ENCODE data around the gene GRIA3.
"Not testable (repeated sequence)": the region's sequence is repeated elsewhere in the genome, so short reads cannot be mapped to it uniquely, and the experiment has no call there.

GRIA3 gene

DNA sequence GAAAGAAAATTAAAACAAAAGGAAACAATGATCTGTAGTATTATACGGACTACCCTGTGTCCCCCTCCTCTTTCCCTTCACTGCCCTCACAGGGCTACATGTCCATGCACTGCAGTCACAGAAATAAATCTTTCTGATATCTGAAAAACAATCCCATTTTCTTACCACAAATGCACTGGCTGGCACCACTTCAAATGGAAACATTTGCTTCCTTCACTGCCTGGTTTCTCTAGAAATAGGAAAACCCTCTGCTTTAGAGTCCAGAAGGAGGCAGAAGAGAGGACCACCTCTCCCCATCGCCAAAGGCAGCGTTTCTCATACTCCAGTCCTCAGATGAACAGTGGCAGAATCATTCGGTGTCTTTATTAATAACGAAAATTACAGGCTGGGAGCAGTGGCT is 98.2 kb downstream of the GRIA3 start:
- DNase-seq (ENCODE audit: low spot score) (no peak), ATAC-seq (ENCODE audit: low read depth) (no peak)
- no peak overlapping the region for H3K27ac ChIP-seq (ENCODE audit: poor library complexity, severe bottlenecking)
- H3K27me3 ChIP-seq (ENCODE audit: insufficient read depth, poor library complexity, severe bottlenecking), result no peaks in the 10 kb centered on the region
- TF ChIP-seq, protein P1, sequence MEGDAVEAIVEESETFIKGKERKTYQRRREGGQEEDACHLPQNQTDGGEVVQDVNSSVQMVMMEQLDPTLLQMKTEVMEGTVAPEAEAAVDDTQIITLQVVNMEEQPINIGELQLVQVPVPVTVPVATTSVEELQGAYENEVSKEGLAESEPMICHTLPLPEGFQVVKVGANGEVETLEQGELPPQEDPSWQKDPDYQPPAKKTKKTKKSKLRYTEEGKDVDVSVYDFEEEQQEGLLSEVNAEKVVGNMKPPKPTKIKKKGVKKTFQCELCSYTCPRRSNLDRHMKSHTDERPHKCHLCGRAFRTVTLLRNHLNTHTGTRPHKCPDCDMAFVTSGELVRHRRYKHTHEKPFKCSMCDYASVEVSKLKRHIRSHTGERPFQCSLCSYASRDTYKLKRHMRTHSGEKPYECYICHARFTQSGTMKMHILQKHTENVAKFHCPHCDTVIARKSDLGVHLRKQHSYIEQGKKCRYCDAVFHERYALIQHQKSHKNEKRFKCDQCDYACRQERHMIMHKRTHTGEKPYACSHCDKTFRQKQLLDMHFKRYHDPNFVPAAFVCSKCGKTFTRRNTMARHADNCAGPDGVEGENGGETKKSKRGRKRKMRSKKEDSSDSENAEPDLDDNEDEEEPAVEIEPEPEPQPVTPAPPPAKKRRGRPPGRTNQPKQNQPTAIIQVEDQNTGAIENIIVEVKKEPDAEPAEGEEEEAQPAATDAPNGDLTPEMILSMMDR (IDR thresholded peaks at IDR 0.05; ENCODE audit: poor library complexity, severe bottlenecking), result no peak
- H3K36me3 ChIP-seq (ENCODE audit: low read depth), result no peaks in the 10 kb centered on the region
- H3K4me3 ChIP-seq (ENCODE audit: severe bottlenecking), result no peak overlapping the region
- no peaks in the 10 kb centered on the region for H3K9me3 ChIP-seq (ENCODE audit: severe bottlenecking)
- H3K4me1 ChIP-seq (ENCODE audit: insufficient read depth, poor library complexity, severe bottlenecking), result no peaks in the 10 kb centered on the region

DNA sequence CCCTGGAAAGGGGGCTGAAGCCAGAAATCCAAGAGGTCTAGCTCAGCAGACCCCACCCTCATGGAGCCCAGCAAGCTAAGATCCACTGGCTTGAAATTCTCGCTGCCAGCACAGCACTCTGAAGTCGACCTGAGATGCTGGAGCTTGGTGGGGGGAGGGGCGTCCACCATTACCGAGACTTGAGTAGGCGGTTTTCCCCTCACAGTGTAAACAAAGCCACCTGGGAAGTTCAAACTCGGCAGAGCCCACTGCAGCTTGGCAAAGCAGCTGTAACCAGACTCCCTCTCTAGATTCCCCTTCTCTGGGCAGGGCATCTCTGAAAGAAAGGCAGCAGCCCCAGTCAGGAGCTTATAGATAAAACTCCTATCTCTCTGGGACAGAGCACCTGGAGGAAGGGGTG is 99.3 kb downstream of the GRIA3 start:
- not testable (repeated sequence) for H3K4me3 ChIP-seq (ENCODE audit: severe bottlenecking); H3K27ac ChIP-seq (ENCODE audit: poor library complexity, severe bottlenecking); H3K36me3 ChIP-seq (ENCODE audit: low read depth); H3K27me3 ChIP-seq (ENCODE audit: insufficient read depth, poor library complexity, severe bottlenecking); H3K4me1 ChIP-seq (ENCODE audit: insufficient read depth, poor library complexity, severe bottlenecking); DNase-seq (ENCODE audit: low spot score); H3K9me3 ChIP-seq (ENCODE audit: severe bottlenecking); ATAC-seq (ENCODE audit: low read depth)

DNA sequence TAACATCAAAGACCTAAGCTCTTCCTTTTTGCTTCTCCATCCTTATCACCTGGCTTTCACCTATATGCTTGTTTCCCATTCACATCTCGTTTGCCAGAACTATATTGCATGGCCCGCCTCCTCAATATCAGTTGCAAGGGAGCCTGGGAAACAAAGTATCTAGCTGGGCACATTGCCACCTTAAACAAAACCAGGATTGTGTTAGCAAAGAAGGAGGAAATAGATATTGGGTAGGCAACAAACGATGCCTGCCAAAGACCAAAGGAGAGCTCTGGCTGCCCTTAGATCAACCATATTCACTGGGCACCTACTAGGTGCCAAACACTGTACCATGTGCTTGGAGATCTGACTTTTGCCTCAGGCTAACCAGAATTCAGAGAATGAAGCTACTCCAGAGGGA is 107.5 kb downstream of the GRIA3 start:
- no peaks in the 10 kb centered on the region for H3K4me1 ChIP-seq (ENCODE audit: insufficient read depth, poor library complexity, severe bottlenecking)
- no peak for DNase-seq (ENCODE audit: low spot score)
- no peak overlapping the region for H3K27ac ChIP-seq (ENCODE audit: poor library complexity, severe bottlenecking)
- H3K36me3 ChIP-seq (ENCODE audit: low read depth), result no peaks in the 10 kb centered on the region
- H3K27me3 ChIP-seq (ENCODE audit: insufficient read depth, poor library complexity, severe bottlenecking), result no peaks in the 10 kb centered on the region
- no peaks in the 10 kb centered on the region for H3K9me3 ChIP-seq (ENCODE audit: severe bottlenecking)
- TF ChIP-seq, protein P1 (IDR thresholded peaks at IDR 0.05; ENCODE audit: poor library complexity, severe bottlenecking), result no peak
- no peak overlapping the region for H3K4me3 ChIP-seq (ENCODE audit: severe bottlenecking)
- no peak for ATAC-seq (ENCODE audit: low read depth)

DNA sequence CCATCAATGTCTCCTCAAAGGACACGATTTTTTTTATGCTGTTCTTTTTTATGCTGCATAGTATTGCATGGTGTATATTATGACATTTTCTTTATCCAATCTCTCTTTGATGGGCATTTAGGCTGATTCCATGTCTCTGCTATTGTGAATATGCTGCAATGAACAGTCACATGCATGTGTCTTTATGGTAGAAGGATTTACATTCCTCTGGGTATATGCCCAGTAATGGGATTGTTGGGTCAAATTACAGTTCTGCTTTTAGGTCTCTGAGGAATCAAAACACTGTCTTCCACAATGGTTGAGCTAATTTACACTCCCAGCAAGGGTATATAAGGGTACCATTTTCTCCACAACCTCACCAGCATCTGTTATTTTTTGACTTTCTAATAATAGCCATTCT is 113.9 kb downstream of the GRIA3 start:
- H3K9me3 ChIP-seq (ENCODE audit: severe bottlenecking), result no peaks in the 10 kb centered on the region
- ATAC-seq (ENCODE audit: low read depth) (no peak), DNase-seq (ENCODE audit: low spot score) (no peak)
- no peaks in the 10 kb centered on the region for H3K27me3 ChIP-seq (ENCODE audit: insufficient read depth, poor library complexity, severe bottlenecking)
- H3K36me3 ChIP-seq (ENCODE audit: low read depth), result no peaks in the 10 kb centered on the region
- H3K4me1 ChIP-seq (ENCODE audit: insufficient read depth, poor library complexity, severe bottlenecking), result no peaks in the 10 kb centered on the region
- no peak overlapping the region for H3K4me3 ChIP-seq (ENCODE audit: severe bottlenecking)
- H3K27ac ChIP-seq (ENCODE audit: poor library complexity, severe bottlenecking), result no peak overlapping the region
- TF ChIP-seq, protein P1 (IDR thresholded peaks at IDR 0.05; ENCODE audit: poor library complexity, severe bottlenecking), result no peak

DNA sequence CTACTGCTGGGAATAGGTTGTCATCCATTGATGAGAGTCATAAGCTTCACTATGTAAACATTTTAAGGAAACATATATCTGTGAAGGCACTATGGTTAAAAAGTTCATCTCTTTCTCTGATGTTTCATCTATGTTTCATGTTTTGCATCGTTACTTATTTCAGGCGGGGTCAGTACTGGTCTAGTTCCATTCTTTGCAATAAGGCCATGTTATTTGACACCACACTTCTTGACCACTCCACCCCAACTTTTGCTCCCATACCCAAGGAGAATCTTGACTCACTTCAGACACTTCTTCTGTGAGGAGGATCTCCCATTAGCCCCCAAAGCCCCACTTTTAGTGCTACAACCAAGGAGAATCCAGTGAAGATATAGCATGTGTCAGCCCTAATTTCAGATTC is 119.4 kb downstream of the GRIA3 start:
- Histone ChIP-seq H3K9me3 (ENCODE audit: severe bottlenecking) (no peaks in the 10 kb centered on the region), H3K36me3 (ENCODE audit: low read depth) (no peaks in the 10 kb centered on the region), H3K4me3 (ENCODE audit: severe bottlenecking) (no peak overlapping the region), H3K4me1 (ENCODE audit: insufficient read depth, poor library complexity, severe bottlenecking) (no peaks in the 10 kb centered on the region), H3K27ac (ENCODE audit: poor library complexity, severe bottlenecking) (no peak overlapping the region), H3K27me3 (ENCODE audit: insufficient read depth, poor library complexity, severe bottlenecking) (no peaks in the 10 kb centered on the region)
- no peak for ATAC-seq (ENCODE audit: low read depth)
- TF ChIP-seq, protein P1 (IDR thresholded peaks at IDR 0.05; ENCODE audit: poor library complexity, severe bottlenecking), result no peak
- DNase-seq (ENCODE audit: low spot score), result no peak
